Neural cell (in vitro differentiated cells): ENCODE data around the gene CDK2AP2.
"Not testable (repeated sequence)": the region's sequence is repeated elsewhere in the genome, so short reads cannot be mapped to it uniquely, and the experiment has no call there.

Source experiments
- CTCF ChIP-seq: fragments of 450-650 bp; IDR thresholded peaks from 2 replicates; pipeline ENCODE4 v1.5.1; 2014; ENCODE audit warnings: antibody characterized with exemption, mild to moderate bottlenecking, moderate library complexity; ENCODE audit not compliant: poor library complexity, severe bottlenecking
- EZH2 ChIP-seq: fragments of 200-600, 300-800 bp; shearing (Covaris generic), sonication (generic); IDR thresholded peaks from 2 replicates; pipeline ENCODE4 v1.6.1; 2014; ENCODE audit warnings: antibody characterized with exemption, low read length, borderline replicate concordance, mild to moderate bottlenecking; ENCODE audit not compliant: insufficient read depth, poor library complexity, severe bottlenecking

GRCh38 chr11:67511558-67511957 is 3.6 kb upstream of the CDK2AP2 start:
- not testable (repeated sequence) for TF ChIP-seq EZH2, CTCF
